ENCODE measurements around the gene ELMOD2. TPM values are rescaled to one million over a fixed set of nuclear protein-coding genes. Genes with fewer than 3 reads are reported as not detected.

Gene ELMOD2
- total RNA-seq, 1 donor from 2014 or later = 53.4 TPM

DNA sequence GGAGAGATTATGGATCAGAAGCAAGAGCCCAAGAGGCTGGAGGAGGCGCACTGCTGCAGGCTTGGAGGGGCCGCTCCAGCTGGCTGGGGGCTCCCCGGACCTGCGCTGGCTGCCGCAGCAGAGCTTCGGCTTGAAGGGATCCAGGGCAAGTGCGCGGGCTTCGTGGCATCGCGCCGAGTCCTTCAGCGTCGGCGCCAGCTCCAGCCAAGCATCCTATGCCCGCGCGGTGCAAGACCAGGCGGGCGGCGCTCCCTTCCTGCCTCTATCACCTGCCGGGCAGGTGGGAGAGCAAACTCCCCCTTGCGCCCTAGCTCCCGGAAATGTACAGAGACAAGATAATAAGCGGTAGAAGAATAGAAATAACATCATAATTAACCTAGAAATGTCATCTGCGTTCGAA is 55.3 kb downstream of the ELMOD2 start:
- no peak for DNase-seq (ENCODE audit: low spot score)

- no peak for DNase-seq (ENCODE audit: low spot score)
Measured at GRCh38 chr4:140581078-140581477, 57.1 kb downstream of the ELMOD2 start.

DNA sequence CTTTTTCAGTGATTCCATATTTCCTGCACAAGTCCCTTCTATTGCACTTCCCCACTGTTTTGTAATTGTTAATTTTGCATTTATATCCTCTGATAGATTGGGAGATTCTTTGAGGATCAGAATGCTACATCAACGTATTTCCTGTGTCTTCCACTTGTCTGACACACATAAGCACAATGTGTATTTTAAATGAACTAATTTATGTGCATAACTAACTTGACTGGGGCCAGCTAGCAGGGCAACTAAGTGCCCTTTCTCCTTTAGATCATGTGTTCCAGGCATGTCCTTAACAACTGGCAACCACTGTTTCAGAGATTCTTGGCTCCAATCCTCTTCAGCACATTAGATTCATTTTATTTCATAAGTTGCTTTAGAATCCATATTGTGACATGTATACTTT is 60.5 kb downstream of the ELMOD2 start:
- no peak for DNase-seq (ENCODE audit: low spot score)

- DNase-seq (ENCODE audit: low spot score) = no peak
Measured at GRCh38 chr4:140595065-140595464, 71.1 kb downstream of the ELMOD2 start.

DNA sequence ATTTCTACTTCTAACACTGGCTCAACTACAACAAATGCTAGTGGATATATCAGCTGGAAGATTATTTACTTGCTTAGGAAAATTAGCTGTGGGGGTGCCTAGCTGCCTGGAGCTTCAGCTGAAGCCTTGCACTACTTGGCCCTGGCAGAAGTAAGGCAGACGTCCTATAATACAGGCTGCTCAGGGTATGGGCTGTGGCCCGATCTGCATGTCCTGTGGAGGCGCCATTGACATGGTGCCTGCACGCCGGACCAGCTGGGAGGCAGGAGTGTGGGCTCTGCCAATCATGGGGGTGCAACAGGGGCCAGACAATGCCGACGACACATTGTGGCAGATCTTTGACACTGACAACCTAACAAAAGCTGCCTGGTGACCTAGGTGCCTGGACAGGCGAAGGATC is 76.4 kb downstream of the ELMOD2 start:
- DNase-seq (ENCODE audit: low spot score) = no peak

DNA sequence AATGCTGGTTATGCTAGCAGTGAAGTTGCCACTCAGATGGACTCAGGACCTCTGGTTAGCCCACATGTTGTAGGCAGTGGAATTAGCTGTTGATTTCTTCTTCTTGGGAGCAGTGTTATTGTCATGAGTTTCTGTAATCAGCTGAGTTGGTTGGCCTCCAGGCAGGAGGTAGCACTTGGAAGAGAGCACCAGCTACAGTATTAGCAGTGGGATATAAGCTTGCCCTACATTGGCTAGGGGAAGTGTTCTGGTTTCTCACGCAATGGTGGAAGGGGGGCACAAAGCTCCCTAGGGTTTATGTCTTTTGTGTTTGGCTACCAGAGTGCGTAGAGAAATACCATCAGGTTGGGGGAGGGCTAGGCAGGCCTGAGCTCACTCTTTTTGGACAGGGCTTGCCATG is 78.7 kb downstream of the ELMOD2 start:
- DNase-seq (ENCODE audit: low spot score) = no peak

GRCh38 chr4:140603286-140603685 is 79.3 kb downstream of the ELMOD2 start:
- DNase-seq (ENCODE audit: low spot score) = no peak

Other genes starting within 250 kb of the ELMOD2 start
- 68.9 TPM for gene SCOC, start 150.5 kb upstream of the ELMOD2 start, total RNA-seq (ENCODE audit: insufficient read depth, low replicate concordance)
- gene CLGN, start 96.5 kb upstream of the ELMOD2 start, total RNA-seq (ENCODE audit: insufficient read depth, low replicate concordance) = 3.6 TPM
- 2.2 TPM for gene MGAT4D, start 25.9 kb upstream of the ELMOD2 start, total RNA-seq (ENCODE audit: insufficient read depth, low replicate concordance)
- 1.2 TPM for gene UCP1, start 44.8 kb downstream of the ELMOD2 start, total RNA-seq (ENCODE audit: insufficient read depth, low replicate concordance)
- gene TBC1D9, start 232.2 kb downstream of the ELMOD2 start, total RNA-seq (ENCODE audit: insufficient read depth, low replicate concordance) = 38.5 TPM

Data from umbilical cord (tissue), 2 donors.